Brain microvascular endothelial cell (primary cell): Measurements from ENCODE around the gene LAMTOR4.
A peak's percentile ranks its signal among the peaks of the same experiment; 100 is the strongest.
"Not testable (repeated sequence)": the region's sequence is repeated elsewhere in the genome, so short reads cannot be mapped to it uniquely, and the experiment has no call there.

Experiments used
- DNase-seq: peaks from one replicate; pipeline ENCODE4 v3.0.0-alpha.2; 2020
- H3K27ac ChIP-seq: fragments of 250-450 bp; sonication (Bioruptor Pico); 2 replicates; pipeline ENCODE4 v1.5.1; 2020; ENCODE audit warnings: mild to moderate bottlenecking, moderate library complexity
- H3K27me3 ChIP-seq: fragments of 250-450 bp; sonication (Bioruptor Pico); replicated peaks from 2 replicates; pipeline ENCODE4 v1.5.1; 2020; ENCODE audit warnings: mild to moderate bottlenecking
- H3K36me3 ChIP-seq: fragments of 250-450 bp; sonication (Bioruptor Pico); replicated peaks from 2 replicates; pipeline ENCODE4 v1.5.1; 2020; ENCODE audit warnings: mild to moderate bottlenecking
- H3K4me3 ChIP-seq: 2 replicates; pipeline ENCODE4 v1.5.1; 2011; ENCODE audit warnings: low read depth, mild to moderate bottlenecking, control low read depth, low read length, moderate library complexity
- CTCF ChIP-seq: IDR thresholded peaks from 2 replicates; pipeline ENCODE4 v1.5.1; 2011; ENCODE audit warnings: low read depth, mild to moderate bottlenecking, moderate library complexity, low read length, control low read depth, inconsistent platforms; ENCODE audit errors: missing control alignments
- in situ Hi-C: cut with HindIII; loops from 2 replicates; pipeline ENCODE4 v1.10.0; 2017; ENCODE audit warnings: low sequenced_read_pairs, low pct_ligation_motif_present

LAMTOR4 gene

GRCh38 chr7:100191775-100192174 is 43.1 kb downstream of the LAMTOR4 start:
- DNase-seq = peak; percentile 31
- H3K27ac ChIP-seq = no peak overlapping the region

GRCh38 chr7:100192281-100192862 is 43.7 kb downstream of the LAMTOR4 start:
- H3K4me3 ChIP-seq, H3K27me3 ChIP-seq, in situ Hi-C loops, DNase-seq, H3K27ac ChIP-seq, H3K36me3 ChIP-seq: not testable (repeated sequence)

More at GRCh38 chr7:100191775-100192174, 43.1 kb downstream of the LAMTOR4 start:
- Histone ChIP-seq H3K36me3 (no peaks in the 10 kb centered on the region), H3K27me3 (no peaks in the 10 kb centered on the region), H3K4me3 (no peak overlapping the region)
- TF ChIP-seq CTCF = no peak
- in situ Hi-C loops = no loop called here

- no peak for TF ChIP-seq CTCF
- Histone ChIP-seq H3K27ac (no peak overlapping the region), H3K4me3 (no peak overlapping the region), H3K36me3 (no peaks in the 10 kb centered on the region), H3K27me3 (no peaks in the 10 kb centered on the region)
- in situ Hi-C loops = no loop called here
- no peak for DNase-seq
Observed at GRCh38 chr7:100192969-100193368, 44.3 kb downstream of the LAMTOR4 start.

- no peak overlapping the region for H3K27ac ChIP-seq
Observed at GRCh38 chr7:100195222-100195621, 46.5 kb downstream of the LAMTOR4 start.

GRCh38 chr7:100195901-100196322 is 47.2 kb downstream of the LAMTOR4 start:
- H3K4me3 ChIP-seq, H3K36me3 ChIP-seq, in situ Hi-C loops, H3K27me3 ChIP-seq, H3K27ac ChIP-seq, DNase-seq: not testable (repeated sequence)

More at GRCh38 chr7:100195222-100195621, 46.5 kb downstream of the LAMTOR4 start:
- Histone ChIP-seq H3K4me3 (no peak overlapping the region), H3K36me3 (no peaks in the 10 kb centered on the region), H3K27me3 (no peaks in the 10 kb centered on the region)
- in situ Hi-C loops = no loop called here
- TF ChIP-seq CTCF = no peak
- no peak for DNase-seq

- TF ChIP-seq CTCF = no peak
- H3K27ac ChIP-seq = no peak overlapping the region
- in situ Hi-C loops = no loop called here
Observed at GRCh38 chr7:100198266-100198665, 49.5 kb downstream of the LAMTOR4 start.

GRCh38 chr7:100200693-100201092 is 52.0 kb downstream of the LAMTOR4 start:
- no peak overlapping the region for H3K27ac ChIP-seq
- peaks cover 9% of the 10 kb centered on the region for H3K27me3 ChIP-seq
- no peaks in the 10 kb centered on the region for H3K36me3 ChIP-seq
- TF ChIP-seq CTCF = no peak
- no peak for DNase-seq
- no peak overlapping the region for H3K4me3 ChIP-seq
- in situ Hi-C loops = no loop called here

More at GRCh38 chr7:100198266-100198665, 49.5 kb downstream of the LAMTOR4 start:
- Histone ChIP-seq H3K4me3 (no peak overlapping the region), H3K36me3 (no peaks in the 10 kb centered on the region), H3K27me3 (peaks cover 9% of the 10 kb centered on the region)
- DNase-seq = no peak
